GM20000 (cell line): ENCODE data around the gene CRTAC1.

Experiments
- DNase-seq: peaks from one replicate; pipeline ENCODE4 v3.0.0; 2012; ENCODE audit warnings: low spot score
- TF ChIP-seq, protein P1 (sequence below): IDR thresholded peaks from 2 replicates; pipeline ENCODE4 v1.5.1; 2012; ENCODE audit warnings: mild to moderate bottlenecking, control low read depth; ENCODE audit errors: extremely low read depth, missing control alignments

Gene CRTAC1

DNA sequence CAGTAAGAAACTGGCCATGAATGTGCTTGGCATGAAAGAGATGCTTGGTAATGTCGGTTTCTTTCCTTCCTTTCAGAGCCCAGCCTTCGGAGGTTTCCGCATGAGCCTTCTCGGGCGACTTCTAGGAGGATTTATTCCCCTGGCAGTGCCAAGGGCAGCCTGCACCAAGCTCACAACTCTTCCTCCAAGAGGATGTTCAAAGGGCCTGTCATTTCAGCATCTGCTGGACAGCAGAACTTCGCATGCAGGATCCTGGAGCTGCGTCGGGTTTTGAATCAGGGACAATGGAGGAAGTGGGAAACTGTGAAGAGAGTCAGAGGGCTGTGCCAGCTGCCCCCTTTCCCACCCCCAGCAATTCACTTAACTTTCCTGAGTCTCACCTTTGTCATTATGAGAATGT is 159.4 kb downstream of the CRTAC1 start:
- DNase-seq: no peak
- TF ChIP-seq, protein P1, sequence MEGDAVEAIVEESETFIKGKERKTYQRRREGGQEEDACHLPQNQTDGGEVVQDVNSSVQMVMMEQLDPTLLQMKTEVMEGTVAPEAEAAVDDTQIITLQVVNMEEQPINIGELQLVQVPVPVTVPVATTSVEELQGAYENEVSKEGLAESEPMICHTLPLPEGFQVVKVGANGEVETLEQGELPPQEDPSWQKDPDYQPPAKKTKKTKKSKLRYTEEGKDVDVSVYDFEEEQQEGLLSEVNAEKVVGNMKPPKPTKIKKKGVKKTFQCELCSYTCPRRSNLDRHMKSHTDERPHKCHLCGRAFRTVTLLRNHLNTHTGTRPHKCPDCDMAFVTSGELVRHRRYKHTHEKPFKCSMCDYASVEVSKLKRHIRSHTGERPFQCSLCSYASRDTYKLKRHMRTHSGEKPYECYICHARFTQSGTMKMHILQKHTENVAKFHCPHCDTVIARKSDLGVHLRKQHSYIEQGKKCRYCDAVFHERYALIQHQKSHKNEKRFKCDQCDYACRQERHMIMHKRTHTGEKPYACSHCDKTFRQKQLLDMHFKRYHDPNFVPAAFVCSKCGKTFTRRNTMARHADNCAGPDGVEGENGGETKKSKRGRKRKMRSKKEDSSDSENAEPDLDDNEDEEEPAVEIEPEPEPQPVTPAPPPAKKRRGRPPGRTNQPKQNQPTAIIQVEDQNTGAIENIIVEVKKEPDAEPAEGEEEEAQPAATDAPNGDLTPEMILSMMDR: no peak

DNA sequence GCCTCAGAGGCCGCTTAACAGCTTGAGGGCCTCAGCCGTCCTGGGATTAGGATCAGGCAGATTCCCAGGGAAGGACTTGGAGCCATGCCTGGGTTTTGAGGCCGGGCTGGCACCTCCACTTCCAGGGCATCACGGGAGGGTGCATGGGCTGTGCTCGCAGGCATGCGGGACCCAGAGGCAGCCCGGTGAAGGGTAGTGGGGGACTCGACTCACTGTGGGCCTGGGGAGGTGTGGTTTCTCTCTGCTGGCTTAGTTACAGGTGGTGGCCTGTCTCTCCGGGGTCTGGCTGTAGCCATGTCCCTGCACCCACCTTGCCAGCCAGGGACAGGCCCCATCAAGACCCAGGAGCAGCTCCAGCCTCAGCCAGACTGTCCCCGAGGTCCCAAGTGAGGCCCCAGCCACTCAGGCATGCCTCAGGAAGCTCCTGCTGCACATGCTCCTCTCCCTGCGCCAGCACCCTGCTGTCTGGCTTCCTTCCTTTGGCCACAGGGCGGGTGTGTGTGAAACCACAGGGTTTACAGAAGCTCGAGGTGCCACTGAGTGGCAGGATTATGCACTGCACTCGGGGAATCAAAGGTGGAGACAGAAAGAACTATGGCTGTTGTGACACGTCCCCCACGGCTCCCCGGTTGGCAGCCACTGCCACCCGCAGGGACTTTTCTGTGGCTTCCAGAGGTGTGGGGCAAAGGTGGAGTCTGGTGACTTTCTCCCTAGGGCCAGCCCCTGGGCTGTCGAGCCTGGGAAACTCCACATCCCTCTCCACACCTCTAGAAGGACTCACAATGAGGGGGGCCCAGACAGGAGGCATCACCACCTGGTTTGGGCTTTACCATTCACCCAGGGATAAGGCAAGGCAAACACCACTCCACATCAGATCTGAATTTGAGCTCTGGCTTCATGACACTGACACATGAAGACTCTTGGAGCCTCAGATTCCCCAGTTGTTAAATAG is 161.1 kb downstream of the CRTAC1 start:
- DNase-seq: peak; percentile 78
- TF ChIP-seq, protein P1: peak; percentile 24

DNA sequence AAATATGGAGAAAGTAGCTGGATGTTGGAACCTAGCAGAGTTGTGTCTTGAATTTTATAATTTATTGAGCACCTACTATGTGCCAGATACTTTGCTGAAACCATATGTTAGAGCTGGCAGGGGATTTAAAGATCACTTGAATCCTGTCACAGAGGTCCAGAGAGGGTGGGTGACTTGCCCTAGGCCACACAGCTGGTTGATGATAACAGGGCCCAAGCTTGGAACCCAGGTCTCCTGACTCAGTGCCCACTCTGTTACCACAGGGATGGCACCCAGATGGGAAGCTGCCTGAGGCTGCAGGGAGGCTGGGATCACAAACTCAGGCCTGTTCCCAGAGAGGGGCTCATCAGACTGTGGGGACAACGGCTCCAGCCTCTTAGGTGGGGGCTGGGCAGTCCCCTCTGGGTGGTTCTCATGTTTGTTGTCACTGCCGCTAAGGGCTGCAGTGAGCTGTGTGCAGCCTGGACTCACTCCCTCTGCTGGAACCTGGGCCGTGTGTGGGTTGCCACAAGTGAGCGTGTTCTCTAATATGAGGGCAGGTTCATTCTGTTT is 162.2 kb downstream of the CRTAC1 start:
- no peak for DNase-seq
- TF ChIP-seq, protein P1: no peak

DNA sequence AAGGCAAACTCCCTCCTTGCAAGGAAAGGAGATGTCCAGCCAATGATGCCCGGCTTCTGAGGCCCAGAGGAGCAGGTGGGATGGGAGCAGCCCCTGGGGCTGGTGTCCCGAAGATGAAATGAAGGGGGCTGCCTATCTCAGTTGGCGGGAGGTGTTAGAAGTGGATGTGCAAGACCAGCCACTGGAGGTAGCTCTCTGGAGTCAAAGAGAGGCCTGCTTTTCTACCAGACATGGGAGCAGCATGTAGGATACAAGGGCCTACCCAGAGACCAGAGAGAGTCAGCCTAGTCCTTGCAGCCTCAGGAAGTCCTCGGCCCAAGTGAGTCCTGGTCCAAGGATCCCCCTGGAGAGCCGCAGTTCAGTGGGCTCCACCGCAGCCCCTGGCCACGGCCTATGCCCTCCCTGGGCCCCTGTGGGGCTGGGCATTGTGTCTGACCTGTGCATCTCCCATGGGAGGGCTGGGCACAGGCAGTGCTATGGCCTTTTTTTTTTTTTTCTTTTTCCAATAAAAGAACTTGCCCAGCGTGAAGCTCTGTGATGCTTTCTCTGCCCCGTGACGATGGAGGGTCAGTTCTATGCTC is 163.1 kb downstream of the CRTAC1 start:
- TF ChIP-seq, protein P1: no peak
- DNase-seq: no peak

DNA sequence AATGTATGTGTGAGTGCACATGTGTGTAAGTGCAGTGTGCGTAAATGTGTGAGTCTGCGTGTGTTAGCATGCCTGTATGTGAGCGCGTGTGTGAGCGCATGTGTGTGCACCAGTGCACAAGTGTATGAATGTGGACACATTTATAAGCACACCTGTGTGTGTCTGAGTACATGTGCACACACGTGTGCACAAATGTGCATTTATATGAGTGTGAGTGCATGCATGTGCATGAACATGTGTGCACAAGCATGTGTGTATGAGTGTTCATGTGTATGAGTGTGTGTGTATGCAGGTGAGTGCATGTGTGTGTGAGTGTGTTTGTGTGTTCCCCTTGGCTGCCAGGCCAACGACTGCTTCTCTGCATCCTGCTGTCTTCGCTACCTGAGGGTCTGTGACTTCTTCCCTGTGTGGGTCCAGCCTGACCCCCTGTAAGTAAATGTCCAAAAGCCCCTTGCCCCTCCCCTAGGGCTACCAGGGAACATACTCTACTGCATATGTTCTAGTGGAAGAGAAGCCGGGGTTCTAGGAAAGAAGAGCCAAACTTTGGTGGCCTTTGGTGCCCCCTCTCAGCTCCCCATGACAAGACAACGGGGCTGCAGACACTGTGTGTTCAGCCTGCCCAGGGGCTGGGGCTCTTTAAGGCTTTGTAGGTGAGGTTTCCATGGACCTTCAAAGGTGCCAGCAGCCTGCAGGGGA is 163.7 kb downstream of the CRTAC1 start:
- DNase-seq: no peak
- TF ChIP-seq, protein P1: no peak

DNA sequence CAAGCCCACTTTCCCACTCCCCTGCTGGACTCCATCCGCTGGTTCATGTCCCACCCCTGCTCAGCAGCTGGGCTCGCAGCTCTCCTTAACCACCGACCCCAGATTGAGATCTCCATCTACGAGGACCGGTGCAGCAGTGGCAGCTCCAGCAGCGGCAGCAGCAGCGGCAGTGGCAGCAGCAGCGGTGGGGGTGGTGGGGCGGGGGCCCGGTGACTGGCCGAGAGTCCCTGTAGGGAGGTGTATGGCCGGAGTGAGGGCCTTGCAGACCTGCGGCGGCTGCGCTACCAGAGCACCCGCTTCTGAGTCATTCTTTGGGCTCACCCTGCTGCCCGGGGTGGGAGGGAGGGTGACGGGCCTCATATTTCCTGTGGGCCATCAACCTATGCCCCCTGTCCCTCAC is 164.9 kb downstream of the CRTAC1 start:
- no peak for DNase-seq
- TF ChIP-seq, protein P1: no peak

DNA sequence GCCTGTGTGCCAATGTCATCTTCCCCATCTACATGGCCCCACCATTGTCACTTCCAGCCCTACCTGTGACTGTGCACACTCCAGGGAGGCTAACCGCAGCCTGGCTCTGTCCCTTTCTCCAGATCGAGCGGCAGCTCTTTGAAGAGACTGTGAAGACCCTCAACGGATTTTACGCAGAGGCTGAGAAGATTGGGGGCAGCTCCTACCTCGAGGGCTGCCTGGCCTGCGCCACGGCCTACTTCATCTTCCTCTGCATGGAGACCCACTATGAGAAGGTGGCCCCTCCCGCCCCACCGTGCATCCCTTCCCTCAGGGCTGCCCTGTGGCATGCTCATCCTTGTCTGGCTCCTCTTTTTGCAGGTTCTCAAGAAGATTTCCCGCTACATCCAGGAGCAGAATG is 166.6 kb downstream of the CRTAC1 start:
- DNase-seq: no peak
- TF ChIP-seq, protein P1: no peak
